ENCODE measurements around the gene SUPT20HL1.
"Not testable (repeated sequence)": the region's sequence is repeated elsewhere in the genome, so short reads cannot be mapped to it uniquely, and the experiment has no call there.

SUPT20HL1 gene

DNA sequence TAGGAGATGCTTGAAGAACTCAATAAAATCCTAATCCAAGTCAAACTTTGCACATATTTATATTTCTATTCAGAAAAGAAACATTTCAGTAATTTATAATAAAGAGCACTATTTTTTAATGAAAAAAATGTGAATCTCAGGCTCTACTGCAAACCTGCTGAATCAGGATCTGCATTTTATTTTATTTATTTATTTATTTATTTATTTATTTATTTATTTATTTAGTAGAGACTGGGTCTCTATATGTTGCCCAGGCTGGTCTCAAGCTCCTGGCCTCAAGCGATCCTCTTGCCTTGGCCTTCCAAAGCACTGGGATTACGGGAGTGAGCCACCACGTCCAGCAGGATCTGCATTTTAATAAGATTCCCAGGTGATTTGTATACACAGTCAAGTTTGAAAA, 16.0 kb downstream of the SUPT20HL1 start:
- H3K4me3 ChIP-seq (ENCODE audit: low read length): no peak overlapping the region
- DNase-seq (ENCODE audit: low read depth): no peak
- TF ChIP-seq, protein P1, sequence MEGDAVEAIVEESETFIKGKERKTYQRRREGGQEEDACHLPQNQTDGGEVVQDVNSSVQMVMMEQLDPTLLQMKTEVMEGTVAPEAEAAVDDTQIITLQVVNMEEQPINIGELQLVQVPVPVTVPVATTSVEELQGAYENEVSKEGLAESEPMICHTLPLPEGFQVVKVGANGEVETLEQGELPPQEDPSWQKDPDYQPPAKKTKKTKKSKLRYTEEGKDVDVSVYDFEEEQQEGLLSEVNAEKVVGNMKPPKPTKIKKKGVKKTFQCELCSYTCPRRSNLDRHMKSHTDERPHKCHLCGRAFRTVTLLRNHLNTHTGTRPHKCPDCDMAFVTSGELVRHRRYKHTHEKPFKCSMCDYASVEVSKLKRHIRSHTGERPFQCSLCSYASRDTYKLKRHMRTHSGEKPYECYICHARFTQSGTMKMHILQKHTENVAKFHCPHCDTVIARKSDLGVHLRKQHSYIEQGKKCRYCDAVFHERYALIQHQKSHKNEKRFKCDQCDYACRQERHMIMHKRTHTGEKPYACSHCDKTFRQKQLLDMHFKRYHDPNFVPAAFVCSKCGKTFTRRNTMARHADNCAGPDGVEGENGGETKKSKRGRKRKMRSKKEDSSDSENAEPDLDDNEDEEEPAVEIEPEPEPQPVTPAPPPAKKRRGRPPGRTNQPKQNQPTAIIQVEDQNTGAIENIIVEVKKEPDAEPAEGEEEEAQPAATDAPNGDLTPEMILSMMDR (IDR thresholded peaks at IDR 0.05; ENCODE audit: insufficient read depth, low read depth, low read length, missing control alignments): no peak

DNA sequence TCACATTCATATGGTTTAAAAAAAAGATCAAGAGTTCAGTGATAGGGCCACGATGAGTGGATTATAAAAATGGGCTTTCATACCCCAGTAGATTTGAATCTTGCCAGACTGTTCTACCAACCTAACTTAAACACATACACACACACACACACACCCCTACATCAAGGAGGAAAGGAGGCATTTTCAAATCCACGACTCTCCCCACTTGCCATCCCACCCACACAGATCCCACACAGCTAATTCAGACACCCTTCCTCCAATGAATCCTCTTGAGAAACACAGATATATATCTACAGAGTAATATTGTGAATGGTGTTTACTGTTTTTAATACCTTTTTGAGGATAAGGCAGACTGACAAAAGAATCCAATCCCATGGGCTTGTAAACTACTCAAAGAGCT, 16.8 kb downstream of the SUPT20HL1 start:
- no peak for DNase-seq (ENCODE audit: low read depth)
- H3K4me3 ChIP-seq (ENCODE audit: low read length): no peak overlapping the region
- TF ChIP-seq, protein P1 (IDR thresholded peaks at IDR 0.05; ENCODE audit: insufficient read depth, low read depth, low read length, missing control alignments): no peak

DNA sequence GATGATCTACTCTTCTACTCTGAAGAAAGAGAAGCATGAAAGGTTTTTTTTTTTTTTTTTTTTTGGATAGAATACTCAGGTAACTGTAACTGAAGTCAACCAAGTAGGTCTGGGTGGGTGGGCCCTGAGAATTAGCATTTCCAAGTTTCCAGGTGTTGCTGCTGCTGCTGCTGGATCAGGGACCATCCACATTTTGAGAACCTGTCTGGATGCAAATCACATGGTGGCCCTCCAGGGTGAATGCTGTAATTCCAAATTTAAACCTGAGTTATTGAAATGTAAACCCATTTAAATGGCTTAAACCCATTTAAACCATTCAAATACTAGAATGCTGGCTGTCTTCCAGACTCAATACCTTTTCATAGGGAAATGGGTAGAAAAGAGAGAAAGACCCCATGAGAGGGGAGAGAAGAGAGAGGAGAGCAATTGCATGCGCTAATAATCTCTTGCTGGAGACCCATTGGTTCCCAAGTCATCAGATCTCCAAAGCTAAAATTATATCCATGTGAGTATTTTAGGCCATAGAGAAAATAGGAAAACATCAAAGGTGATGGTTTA, 17.6 kb downstream of the SUPT20HL1 start:
- TF ChIP-seq, protein P1 (IDR thresholded peaks at IDR 0.05; ENCODE audit: insufficient read depth, low read depth, low read length, missing control alignments): no peak
- no peak overlapping the region for H3K4me3 ChIP-seq (ENCODE audit: low read length)
- DNase-seq (ENCODE audit: low read depth): no peak

DNA sequence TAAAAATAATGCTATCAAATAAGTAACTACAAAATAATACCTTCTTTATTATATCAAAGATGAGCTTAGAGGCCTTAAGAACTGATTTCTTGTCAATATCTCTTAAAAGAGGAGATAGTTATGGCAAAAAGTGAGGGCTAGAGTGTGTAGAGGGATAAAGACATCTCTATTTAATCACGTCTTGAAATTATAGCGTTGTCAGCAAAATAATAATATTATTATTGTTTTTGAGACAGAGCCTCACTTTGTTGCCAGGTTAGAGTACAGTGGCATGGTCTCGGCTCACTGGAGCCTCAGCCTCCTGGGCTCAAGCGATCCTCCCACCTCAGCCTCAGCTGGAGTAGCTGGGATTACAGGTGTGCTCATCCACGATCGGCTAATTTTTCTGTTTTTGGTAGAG, 18.3 kb downstream of the SUPT20HL1 start:
- no peak overlapping the region for H3K4me3 ChIP-seq (ENCODE audit: low read length)
- DNase-seq (ENCODE audit: low read depth): no peak
- TF ChIP-seq, protein P1 (IDR thresholded peaks at IDR 0.05; ENCODE audit: insufficient read depth, low read depth, low read length, missing control alignments): no peak

DNA sequence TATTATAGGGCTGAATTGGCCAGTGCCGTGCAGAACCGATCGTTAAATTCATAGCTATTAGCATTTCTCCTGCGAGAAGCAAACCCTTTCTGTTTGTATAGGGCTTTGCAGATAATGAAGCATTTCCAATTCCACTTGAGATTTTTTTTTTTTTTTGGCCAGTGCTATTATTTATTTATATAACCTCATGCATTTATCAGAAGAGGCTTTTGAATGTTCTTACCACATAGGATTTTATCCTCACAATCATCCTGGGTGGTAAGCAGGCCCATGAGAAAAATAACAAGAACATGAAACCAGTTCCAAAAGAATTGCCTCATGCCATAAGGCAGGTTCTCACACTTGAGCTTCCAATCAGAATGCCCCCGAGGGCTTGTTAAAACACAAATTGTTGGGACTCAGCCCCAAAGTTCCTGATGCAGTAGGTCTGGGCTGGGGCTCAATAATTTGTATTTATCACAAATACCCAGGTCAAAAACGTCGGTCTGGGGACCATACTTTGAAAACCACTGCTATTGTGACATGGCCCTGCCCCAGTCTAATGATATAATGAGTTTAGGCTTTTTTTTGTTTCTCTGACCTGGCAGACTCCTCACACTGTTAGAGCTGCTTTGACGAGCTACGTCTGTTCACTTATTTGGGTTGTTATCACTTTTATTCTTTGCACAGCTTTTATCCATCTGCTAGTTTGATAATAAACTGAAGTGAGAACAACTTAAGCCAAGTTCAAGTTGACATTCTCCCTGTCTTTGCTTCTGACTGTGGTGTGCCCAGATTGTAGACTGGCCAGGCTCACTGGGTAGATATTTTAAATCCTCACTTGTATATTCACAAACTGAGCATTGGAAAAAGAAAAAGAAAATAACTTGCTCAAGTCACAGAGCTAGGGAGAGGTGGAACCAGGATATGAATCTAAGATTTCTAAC, 20.1 kb downstream of the SUPT20HL1 start:
- TF ChIP-seq, protein P1 (IDR thresholded peaks at IDR 0.05; ENCODE audit: insufficient read depth, low read depth, low read length, missing control alignments): no peak
- DNase-seq (ENCODE audit: low read depth): no peak
- H3K4me3 ChIP-seq (ENCODE audit: low read length): no peak overlapping the region

DNA sequence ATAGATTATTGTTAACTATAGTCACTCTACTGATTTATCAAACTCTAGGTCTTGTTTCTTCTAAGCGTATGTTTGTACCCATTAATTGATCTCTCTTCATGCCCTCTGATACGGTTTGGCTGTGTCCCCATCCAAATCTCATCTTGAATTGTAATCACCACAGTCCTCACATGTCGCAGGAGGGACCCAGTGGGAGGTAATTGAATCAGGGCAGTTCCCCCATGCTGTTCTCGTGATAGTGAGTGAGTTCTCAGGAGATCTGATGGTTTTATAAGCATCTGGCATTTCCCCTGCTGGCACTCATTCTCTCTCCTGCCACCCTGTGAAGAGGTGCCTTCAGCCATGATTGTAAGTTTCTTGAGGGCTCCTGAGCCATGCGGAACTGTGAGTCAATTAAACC, 21.9 kb downstream of the SUPT20HL1 start:
- not testable (repeated sequence) for DNase-seq (ENCODE audit: low read depth); H3K4me3 ChIP-seq (ENCODE audit: low read length)

DNA sequence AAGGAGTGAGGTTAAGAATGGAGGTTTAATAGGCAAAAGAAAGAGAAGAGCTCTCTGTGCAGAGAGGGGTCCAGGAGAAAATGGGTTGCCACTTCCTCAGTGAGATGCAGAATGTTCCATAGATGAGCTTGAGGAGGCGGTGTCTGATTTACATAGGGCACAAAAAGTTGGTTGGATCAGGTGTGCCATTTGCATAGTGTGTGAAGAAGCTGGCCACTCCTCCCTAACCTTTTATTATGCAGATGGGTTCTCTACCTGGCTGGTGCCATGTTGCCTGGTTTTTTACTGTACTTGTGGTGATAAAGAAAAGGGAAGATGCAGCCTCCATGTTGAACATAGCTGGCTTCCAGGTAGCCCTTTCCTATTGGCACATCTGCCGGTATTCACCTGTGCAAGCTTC, 27.3 kb downstream of the SUPT20HL1 start:
- TF ChIP-seq, protein P1 (IDR thresholded peaks at IDR 0.05; ENCODE audit: insufficient read depth, low read depth, low read length, missing control alignments): no peak
- H3K4me3 ChIP-seq (ENCODE audit: low read length): no peak overlapping the region
- DNase-seq (ENCODE audit: low read depth): no peak
